ENCODE results near the gene MAPKBP1.

DNA sequence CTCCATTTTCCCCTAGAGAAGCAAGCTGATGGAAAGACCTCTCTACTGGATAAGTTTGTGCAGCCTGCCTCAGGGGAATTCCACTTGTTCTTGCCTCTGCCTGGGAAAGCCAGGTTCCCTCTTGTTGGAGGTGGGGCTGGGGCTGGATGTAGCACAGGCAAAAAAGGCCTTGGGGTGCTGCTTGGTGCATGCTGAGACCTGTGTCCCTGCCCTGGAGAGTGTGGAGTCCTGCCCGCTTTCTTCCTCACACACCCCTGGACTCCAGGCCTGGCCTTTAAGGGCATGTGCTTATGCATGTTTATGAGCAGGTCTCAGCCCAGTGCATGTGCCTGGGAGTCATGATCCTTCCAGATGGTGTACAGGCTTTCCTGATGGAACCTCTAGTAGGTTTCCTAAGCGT, 30.1 kb downstream of the MAPKBP1 start:
- TF ChIP-seq ZNF274 (IDR thresholded peaks at IDR 0.05; ENCODE audit: low read depth, low read length) (no peak), YY1 (IDR thresholded peaks at IDR 0.05; ENCODE audit: insufficient read depth, insufficient read length) (no peak)

Measured in NT2/D1 (cell line).